ENCODE data around the gene CDC42BPB. TPM values are rescaled to one million over a fixed set of nuclear protein-coding genes. Genes with fewer than 3 reads are reported as not detected.

The CDC42BPB gene
- total RNA-seq, 1 donor from 2014 or later: 89.3 TPM

DNA sequence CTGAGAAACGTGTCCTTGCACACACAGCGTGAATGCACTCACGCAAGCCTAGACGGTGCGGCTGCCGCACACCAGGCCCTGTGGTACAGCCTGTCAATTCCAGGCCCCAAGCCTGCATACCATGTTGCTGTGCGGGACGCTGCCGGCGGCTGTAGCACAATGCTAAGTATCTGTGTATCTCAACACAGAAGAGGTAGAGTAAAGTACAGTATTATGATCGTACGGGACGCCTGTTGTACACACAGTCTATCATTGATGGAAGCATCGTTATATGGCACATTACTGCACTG is 89.9 kb downstream of the CDC42BPB start:
- DNase-seq (ENCODE audit: low read depth in 2 of 2): no peak

DNA sequence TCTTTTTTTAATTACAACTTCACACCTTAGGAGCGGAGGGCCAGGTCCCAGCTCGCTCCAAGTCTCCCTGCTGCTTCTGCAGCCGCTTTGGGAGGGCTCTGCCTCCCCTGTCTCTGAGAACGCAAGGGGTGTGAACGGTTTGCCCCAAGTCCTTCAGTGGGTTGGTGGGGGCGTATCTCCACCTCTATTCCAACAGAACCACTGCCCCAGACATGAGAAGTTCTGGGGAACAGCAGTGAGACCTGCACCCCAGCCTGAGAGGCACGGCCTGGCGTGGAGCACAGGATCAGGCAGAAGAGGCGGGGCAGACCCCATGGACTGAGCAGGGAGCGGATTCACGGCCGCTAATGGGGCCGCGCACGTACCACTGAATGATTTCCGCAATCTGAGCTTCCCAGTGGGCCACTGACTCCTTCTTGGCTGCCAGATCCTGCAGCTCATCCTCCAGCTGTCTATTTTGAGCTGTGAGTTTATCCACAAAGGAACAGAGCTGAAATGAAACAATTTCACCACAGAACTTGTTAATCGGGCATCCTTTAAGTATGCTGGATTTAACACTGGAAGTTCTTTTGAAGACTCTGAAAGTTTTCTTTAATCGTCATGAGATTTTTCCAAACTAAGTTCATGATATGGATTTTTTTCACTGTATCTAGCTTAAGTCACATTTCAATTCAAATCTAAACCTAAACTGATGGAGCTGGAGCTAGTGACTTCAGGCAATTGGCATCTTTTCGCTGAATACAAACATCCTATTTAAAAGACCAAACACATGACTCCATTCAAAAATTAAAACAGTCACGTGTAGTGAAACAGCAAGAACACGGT is 90.5 kb downstream of the CDC42BPB start:
- no peak for DNase-seq (ENCODE audit: low read depth in 2 of 2)

DNA sequence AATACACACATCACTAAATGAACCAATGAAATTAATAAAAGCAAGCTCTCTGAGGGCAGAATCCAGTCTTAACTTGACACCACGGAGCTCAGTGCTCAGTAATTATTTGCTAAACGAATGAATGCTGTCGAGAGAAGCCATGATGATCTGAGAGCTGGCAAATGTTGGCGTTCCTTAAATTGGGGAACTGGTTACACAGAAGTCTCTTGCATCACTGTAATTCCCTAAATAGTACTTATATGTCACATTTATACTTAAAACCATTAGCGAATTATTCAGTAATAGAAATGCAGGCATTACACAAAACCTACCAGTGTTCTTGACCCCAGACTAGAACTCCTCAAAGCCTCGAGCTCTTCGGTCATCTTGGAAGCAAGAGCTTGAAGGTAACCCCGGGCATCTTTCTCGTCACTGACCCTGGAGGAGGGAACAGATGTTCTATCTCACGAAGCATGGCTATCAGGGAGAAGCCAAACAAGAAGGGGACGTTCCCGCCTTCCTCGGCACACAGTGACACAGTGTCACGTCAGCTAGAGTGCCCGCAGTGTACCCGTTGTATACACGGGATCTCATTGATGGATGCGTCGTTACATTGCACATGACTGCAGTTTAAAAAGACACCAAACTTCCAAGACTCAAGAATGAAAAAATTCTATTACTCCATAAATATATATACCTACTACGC is 91.2 kb downstream of the CDC42BPB start:
- DNase-seq (ENCODE audit: low read depth in 2 of 2): no peak

DNA sequence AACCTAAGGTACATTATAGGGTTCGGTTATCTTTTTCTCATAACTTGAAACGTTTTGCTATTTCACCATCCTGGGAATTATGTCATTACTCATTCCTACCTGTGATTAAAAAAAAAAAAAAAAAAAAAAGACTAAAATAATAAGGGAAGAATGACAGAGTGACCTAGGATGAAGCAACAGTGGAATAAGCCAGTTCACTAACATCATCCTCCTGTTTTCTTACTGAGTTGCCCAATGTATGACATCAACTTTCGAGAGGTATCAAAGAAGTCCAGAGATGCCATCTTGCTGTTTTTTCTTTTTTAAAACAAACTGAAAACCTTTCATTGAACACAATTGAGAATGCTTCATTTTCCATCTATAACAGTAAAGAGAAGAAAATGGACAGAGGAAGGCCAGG is 92.1 kb downstream of the CDC42BPB start:
- DNase-seq (ENCODE audit: low read depth in 2 of 2): no peak

DNA sequence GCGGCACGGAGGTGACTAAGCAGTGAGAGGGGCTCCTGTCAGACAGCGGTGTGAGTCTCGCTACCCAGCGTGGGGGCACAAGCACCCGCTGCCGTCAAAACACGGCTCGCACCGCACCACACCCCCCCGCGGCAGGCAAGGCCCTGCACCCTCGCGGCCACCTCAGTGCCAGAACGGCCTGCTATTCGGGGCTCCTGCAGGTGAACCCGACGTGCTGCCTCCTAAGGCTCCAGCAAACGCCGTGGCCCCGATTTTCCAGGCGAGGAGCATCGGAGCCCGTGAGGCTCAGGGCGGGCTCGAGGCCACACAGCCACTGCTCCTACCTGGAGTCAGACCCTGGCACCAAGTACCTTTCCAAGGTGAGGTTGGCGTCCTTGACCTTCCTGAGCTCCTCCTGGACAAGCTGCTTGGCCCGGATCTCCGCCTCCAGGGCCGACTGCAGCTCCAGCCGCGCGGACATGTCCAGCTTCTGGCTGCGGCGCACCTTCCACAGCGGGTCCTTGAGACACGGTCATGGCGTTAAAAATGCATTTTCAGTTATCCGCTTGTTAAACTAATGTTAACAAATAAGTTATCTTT is 93.1 kb downstream of the CDC42BPB start:
- no peak for DNase-seq (ENCODE audit: low read depth in 2 of 2)

DNA sequence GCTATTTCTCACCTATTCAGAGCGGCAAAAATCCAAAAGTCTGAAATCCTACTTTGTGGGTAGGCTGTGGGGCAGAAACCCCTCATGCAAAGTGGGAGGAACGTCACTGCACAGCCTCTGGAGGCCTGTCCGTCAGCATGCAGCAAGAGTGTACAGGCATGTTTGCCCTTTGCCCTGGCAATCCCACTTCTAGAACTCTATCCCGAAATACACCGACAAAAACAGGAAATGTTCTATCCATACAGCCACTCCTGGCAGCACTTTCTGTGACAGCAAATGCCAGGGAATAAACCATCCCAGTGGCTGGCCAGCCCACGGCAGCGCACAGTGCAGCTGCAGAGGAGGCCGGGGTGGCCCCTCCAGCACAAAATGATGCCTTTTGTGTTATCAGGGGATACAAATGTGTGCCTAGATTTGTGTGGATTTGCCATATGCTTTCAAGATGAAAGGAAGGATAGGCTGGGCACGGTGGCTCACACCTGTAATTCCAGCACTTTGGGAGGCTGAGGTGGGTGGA is 95.2 kb downstream of the CDC42BPB start:
- DNase-seq (ENCODE audit: low read depth in 2 of 2): peak; percentile 53 to 61

DNA sequence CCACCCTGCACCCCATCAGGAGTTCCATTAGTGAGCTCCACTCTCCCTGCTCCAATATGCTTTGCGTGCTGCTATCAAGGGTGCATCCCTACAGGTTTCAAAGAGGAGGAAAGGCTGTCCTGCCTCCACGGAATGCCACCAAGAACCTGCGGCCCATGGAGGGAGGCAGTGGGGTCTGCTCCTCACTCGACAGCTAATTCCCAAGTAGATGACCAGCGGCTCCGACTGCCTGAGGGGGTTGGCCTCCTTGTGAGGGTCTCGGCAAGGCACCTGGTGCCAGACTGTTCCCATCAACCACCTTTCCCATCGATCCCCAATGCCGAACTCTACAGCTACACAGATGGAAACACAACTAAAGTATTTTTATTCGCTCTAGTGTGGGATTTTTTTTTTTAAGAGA is 98.9 kb downstream of the CDC42BPB start:
- DNase-seq (ENCODE audit: low read depth in 2 of 2): no peak

DNA sequence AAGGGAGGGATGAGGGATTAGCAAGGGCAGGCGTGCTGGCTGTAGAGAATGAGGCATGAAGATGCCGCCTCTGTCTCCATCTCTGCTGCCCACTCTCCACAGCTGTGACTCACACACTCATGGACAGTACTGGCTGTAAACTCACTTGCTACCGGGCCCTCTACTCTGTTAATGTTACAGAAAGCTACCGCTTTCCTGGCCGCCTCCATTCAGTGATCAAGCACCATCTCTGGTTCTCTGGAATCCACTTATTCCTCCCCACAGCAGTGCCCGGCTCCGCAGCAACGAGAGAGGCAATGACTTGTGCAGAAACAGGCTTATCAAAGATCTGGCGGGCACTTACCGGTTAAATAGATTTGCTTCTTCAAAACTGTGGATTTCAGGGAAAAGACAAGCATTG is 100.1 kb downstream of the CDC42BPB start:
- DNase-seq (ENCODE audit: low read depth in 2 of 2): no peak

DNA sequence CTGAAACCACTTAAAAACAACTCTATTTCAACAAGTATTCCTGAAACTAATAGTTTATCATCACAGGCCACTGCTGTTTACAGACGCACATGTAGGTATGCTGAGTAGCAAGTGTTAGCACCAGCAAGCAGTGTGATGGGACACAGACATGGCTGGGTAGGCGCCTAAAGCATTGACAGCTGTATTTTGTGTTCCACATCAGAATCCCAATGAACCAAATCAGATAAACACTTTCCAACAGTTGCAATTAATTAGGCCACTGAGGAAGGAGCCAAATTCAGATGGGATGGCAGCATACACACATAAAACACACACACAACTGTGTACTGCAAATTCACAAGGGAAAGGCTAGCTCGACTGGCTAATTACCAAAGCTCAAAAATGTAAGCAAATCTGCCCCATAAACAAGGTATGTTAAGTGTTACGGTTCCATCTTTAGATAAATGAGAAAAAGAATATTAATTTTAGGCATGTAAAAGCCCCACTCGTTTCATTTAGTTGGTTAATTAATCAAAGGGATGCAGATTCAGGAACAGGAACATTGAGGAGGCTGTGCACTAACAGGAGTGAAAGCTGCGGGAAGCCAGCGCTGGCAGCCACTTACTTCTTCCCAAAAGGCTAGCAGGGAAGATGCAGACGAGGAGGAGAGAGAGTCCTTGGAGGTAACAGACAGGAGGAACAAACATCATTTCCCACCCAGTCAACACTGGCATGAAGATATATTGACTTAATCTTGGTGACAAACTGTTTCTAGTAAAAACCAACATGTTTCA is 101.5 kb downstream of the CDC42BPB start:
- no peak for DNase-seq (ENCODE audit: low read depth in 2 of 2)

DNA sequence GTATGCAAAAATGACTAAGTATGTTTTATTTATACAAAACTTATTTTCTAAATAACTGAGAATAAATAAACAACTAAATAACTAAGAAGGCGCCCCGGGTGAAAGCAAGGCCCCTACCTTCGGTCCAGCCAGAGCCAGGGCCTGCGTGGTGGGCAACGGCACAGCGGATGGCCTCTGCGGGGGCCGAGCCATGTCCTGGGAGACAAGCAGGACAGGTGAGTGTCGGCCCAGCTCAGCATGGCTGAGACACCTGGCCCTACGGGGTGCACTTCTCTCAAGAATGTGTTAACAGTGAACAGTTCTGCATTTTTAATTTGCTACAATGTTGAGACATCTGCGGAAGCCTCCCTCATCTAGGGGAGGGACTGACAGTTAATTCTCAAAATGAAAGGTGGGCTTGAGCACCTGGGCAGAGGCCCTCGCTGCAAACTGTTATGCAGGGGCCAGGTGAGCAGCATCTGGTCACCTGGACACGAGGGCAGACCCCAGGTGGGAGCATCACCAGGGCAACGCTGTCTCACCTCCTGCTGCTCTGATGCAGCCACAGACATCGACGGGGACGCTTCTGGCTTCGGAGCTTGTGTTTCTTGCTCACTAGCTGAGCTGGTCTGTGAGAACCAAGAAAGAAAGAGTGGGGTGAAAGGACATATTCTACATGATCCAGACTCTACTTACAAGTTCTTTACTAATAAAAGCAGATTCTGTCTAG is 103.1 kb downstream of the CDC42BPB start:
- no peak for DNase-seq (ENCODE audit: low read depth in 2 of 2)

DNA sequence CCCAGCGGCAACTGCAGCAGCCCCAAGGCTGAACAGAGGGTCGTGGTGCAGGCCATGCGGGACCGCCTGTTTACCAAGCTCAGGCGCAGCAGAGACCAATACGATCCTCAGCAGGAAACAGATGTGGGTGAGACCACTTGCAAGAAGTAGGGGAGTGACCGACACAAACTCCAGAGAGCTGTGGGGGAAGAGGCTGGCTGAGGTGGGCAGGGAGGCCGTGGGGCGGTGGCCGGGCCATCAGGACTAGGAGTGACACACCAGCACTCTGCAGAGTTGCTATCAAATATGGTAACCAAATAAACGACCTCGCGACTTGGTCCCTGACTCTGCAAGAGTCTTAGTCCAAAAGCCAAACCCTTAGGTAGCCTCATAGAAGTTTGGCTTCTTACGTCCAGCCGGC is 104.2 kb downstream of the CDC42BPB start:
- no peak for DNase-seq (ENCODE audit: low read depth in 2 of 2)

DNA sequence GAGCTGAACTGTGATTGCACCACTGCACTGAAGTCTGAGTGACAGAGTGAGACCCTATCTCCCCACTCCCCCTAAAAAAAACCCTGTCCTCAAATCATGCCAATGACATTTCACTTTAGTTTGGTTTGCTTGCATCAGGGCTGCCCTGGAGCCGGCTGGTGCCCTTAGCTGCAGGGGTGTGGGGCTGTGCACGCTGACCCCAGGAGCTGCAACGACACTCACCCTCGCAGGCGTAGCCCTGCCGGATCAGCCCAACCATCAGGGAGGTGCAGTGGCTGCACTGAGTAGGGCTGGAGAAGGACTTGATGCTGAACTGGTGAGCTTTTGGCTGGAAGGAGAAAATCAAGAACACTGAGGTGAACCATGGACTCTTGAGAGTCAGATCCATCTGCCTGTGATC is 105.1 kb downstream of the CDC42BPB start:
- no peak for DNase-seq (ENCODE audit: low read depth in 2 of 2)

DNA sequence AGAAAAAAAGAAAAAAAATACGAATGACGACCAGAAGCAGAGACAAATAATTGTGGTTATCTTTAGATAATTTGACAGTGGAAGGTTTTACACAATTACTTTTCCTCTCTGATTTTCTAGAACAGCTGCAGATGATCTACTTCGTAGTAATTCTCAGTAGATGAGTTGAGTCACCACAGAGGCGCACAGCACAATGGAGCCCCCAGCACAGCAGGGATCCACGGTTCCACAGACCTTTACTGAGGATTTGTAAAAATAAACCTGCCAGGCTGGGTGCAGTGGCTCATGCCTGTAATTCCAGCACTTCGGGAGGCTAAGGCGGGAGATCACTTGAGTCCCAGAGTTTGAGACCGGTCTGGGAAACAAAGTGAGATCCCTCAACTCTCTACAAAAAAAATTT is 105.5 kb downstream of the CDC42BPB start:
- DNase-seq (ENCODE audit: low read depth in 2 of 2): no peak

DNA sequence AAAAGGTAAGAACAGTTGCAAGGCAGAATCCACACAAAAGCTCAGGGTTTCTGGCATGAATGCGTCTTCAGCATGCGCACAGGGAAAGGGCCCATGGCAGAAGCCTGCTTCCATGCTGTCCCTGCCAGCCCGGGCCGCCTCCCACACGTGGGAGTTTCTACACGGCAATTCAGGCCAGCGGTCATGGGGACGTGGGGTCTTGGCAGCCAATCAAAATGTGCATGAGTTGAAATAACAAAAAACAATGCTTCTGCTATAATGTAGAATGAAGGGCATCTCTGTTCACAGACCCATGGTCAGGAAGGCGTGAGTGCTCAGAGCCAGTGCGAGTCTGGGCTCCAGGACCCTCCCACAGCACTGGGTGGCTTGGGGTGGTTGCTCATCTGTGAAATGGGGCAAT is 106.3 kb downstream of the CDC42BPB start:
- DNase-seq (ENCODE audit: low read depth in 2 of 2): peak; percentile 50 to 60

DNA sequence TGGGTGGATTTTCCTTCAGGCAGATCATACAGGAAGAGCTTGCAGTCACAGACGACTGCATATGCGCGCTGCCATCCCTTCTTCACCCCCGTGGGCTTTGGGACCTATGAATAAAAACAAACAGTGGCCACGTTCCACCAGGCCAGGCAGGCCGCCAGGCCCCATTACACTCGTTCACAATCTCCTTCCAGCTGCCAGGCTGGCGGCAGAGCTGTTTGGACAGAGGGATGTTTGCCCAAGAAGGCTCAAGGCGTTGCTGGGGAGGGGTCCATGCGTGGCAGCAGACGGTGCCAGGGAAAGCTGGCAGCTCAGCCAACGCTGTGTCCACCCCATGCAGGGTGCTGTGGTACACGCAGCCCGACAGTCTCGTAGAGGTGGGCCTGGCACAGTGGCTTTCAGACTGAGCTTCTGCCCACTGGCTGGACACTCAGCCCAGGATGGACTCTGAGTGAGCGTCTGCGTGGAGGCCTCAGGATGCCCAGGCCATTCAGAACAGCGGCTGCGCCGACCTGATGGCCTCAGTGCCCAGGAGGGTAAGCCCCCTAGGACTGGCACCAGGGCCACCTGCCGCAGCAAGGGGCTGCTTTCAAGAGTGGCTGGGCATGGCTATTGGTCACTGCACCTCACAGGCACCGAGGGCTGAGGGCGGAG is 107.4 kb downstream of the CDC42BPB start:
- DNase-seq (ENCODE audit: low read depth in 2 of 2): no peak

DNA sequence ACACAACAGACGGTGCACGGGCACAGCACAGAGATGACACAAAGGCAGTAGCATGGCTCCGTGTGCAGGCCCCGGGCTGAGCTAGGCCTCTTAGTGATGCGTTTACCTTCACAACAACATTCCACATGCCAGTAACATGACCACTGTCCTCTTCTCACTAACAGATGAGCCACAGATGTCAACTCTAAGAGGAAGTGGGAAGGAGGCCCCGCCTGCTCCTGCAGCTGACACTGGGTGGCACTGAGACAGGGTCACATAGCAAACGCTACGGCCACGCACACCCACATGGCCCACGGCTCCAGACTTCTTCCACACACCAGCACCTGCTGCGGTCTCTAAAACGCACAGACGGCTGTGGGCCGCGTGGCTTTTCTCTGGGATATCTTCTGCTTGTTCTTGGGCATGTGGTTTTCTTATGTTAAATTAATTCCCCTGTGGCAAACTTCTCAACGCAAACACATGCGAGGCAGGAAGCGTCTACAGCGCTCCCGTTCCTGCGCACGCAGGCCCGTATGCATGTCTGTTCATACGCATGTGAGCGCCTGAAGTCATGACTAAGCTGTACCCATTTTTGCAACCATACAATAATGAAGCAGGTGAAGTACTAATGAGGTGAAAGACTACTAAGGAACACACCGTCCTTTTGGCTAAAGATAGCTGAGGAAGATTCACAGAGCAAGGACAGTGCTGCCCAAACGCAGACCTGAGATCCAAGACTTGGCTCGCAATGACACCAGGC is 108.1 kb downstream of the CDC42BPB start:
- DNase-seq (ENCODE audit: low read depth in 2 of 2): no peak

DNA sequence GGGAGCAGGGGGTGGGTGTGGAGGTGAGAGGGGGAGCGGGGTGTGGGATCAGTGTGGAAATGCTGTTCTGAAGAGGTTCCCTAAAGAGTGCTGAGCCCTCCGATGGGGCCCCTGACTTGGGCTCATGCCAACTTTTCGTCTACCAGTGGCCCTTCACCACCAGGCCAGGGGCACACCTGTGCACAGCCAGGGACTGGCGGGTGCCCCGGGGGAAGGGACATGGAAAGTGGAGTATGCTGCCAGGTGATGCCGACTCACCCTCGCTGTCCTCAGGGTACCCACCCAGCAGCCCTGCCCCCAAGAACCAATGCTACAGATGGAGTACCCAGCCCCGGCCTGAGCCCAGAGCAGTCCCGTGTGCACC is 108.7 kb downstream of the CDC42BPB start:
- DNase-seq (ENCODE audit: low read depth in 2 of 2): no peak

DNA sequence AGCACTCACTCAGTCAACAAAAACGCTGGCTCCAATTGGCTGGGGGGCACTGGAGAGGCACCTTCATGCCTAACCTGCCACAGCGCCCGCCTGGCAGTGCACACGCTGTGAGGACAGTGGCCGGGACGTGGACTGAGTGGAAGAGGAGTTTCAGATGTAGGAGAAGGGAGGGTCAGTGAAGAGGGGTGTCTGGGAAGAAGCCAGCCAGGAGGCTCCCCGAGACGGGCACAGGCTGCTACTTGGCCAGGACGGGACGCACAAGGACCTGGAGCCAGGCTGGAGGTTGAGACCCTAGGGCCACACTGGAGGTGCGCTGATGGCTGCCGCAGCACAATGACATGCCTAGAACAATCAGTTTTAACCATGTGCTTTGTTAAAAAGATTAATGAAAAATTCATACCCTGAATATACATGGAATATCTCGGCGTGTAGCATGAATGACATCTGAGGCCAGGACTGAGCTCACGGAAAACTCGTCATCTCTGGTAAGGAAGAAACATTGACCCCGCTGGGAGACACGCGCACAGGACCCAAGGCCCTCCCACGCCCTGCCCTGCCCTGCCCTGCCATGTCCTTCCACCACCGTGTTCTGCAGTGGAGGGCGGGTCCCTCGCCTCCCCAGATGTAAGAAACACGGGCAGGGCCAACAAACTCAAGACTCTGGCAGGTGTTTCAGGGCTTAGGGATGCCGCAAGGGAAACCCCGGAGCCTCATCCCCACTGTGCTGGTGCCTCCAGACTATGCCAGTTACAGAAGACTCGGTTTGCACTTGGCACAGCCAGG is 109.8 kb downstream of the CDC42BPB start:
- no peak for DNase-seq (ENCODE audit: low read depth in 2 of 2)

DNA sequence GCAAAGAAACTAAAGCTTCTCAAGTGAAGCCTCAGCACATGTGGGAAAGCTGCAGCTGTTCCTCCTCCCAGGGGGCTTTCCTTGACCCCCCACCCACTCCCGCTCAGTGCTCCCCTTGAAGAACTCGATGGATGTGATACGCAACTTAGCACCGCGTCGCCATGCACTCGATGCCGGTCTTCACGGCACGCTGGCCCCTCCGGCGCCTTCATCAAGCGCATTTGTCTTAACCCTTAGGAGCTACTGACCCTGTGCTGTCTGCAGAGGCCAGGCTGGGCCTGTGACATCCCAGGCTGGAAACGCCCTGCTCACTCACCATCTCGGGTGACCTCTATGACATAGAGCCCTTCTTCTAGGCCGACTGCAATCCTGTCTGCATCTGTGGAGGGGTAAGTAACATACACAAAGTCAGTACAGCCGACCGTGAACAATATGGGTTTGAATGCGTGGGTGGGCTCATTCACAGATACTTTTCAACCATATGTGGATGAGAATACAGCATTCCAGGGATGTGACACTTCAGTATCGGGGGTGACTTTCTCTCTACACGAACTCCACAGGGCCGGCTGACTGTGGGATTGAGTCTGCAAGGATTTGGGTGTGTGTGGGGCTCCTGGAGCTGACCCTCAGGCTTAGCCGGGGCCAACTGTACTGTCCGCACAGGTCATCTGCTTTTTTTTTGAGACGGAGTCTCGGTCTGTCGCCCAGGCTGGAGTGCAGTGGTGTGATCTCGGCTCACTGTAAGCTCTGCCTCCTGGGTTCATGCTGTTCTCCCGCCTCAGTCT is 111.8 kb downstream of the CDC42BPB start:
- DNase-seq (ENCODE audit: low read depth in 2 of 2): no peak
